Activated CD8-positive, alpha-beta memory T cell treated with anti-CD3 and anti-CD28 coated beads for 1 hour (primary cell): ENCODE data around the gene RING1.

Experiments
- DNase-seq, 2 donors: peaks; one replicate each; pipeline ENCODE4 v3.0.0-alpha.2; 2020; ENCODE audit warnings: low read depth in 1 of 2; ENCODE audit errors: extremely low read depth in 1 of 2

The RING1 gene

GRCh38 chr6:33208091-33208967, at the start of gene RING1:
Gene RING1 (plus strand): TSS chr6:33208500. CDS start chr6:33208823, 323 bp downstream.
- DNase-seq = peak; percentile 67 to 85

GRCh38 chr6:33160096-33160495, 48.2 kb upstream of the RING1 start:
- DNase-seq = no peak

GRCh38 chr6:33160728-33161344, 47.5 kb upstream of the RING1 start:
- no peak for DNase-seq

- peak; percentile 50 to 75 for DNase-seq
Measured at GRCh38 chr6:33161354-33162331, 46.7 kb upstream of the RING1 start.

GRCh38 chr6:33163540-33163939, 44.8 kb upstream of the RING1 start:
- DNase-seq = no peak

GRCh38 chr6:33164176-33164575, 44.1 kb upstream of the RING1 start:
- no peak for DNase-seq

- DNase-seq = no peak
Measured at GRCh38 chr6:33164665-33165373, 43.5 kb upstream of the RING1 start.

GRCh38 chr6:33165581-33166258, 42.6 kb upstream of the RING1 start:
- no peak for DNase-seq

GRCh38 chr6:33166363-33166762, 41.9 kb upstream of the RING1 start:
- no peak for DNase-seq

GRCh38 chr6:33166811-33167210, 41.5 kb upstream of the RING1 start:
- DNase-seq = no peak

- no peak for DNase-seq
Measured at GRCh38 chr6:33167374-33168283, 40.7 kb upstream of the RING1 start.

GRCh38 chr6:33168284-33168601, 40.1 kb upstream of the RING1 start:
- DNase-seq = no peak

- no peak for DNase-seq
Measured at GRCh38 chr6:33168639-33169038, 39.7 kb upstream of the RING1 start.

- DNase-seq = no peak
Measured at GRCh38 chr6:33169291-33170175, 38.8 kb upstream of the RING1 start.

GRCh38 chr6:33170176-33171015, 37.9 kb upstream of the RING1 start:
- no peak for DNase-seq

- no peak for DNase-seq
Measured at GRCh38 chr6:33171016-33171879, 37.1 kb upstream of the RING1 start.
